ENCODE measurements around the gene HAPLN3.

The HAPLN3 gene

DNA sequence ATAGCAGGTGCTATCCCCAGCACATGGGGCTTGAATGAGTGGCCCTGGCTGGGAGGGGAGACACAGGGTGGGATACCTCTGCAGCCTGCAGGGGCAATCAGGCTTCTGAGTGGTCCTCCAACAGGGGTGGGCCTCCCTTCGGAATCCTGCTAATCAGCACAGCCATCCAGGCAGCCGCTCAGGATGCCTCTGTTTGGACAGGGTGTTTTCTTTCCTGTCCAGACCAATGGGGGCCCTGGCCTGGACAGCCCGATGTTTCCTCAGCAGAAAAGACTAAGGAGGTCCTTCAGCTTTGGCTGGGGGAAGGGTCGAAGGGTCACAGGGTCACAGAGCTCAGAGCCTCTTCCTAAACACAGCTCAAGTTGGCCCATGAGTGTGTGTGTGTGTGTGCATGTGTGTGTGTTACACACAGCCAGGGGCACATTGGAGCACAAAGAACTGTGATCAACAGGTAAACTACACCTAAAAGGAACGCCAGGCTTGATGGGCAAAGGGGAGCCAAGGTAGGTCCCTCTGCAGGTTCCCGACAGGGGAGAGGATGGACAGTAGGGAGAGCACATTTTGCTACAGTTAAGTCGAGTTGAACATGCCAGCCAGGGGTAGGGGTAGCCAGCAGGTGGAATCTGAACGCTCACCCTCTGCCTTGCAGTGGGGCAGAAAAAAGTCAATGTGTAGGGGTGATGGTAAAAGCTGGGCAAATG is 1.1 kb upstream of the HAPLN3 start:
- DNase-seq (ENCODE audit: low read depth): no peak

- no peak for DNase-seq (ENCODE audit: low read depth)
Observed at GRCh38 chr15:88894348-88894818, 961 bp downstream of the HAPLN3 start.

DNA sequence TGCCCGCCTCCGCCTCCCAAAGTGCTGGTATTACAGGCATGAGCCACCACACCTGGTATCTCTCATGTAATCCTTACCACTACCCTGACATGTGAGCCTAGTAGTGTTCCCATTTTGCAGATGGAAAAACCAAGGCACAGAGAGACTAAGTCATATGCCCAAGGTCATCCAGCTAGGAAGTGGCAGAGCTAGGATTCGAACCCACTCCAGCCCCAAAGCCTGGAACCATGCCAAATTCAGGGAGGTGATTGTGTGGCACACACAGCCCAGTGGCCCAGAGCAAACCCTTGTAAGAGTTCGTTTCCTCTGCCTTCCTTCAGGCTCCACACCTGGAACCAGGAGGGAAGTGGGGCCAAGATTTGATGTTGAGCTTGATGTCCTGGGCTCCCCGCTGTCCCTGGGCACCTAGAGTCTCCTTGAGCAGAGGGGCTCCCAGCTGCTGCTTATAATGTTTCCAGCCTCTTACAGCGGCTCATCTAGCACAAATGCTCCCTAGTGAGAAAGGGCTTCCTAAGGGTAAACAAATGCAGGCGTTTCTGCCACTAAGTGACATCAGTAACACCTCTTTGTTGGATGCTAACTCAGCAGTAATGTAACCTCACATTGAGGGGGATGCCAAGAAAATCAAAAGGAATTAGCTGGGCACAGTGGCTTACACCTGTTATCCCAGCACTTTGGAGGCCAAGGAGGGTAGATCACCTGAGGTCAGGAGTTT is 3.6 kb downstream of the HAPLN3 start:
- DNase-seq (ENCODE audit: low read depth): no peak

- no peak for DNase-seq (ENCODE audit: low read depth)
Observed at GRCh38 chr15:88890495-88890894, 4.8 kb downstream of the HAPLN3 start.

DNA sequence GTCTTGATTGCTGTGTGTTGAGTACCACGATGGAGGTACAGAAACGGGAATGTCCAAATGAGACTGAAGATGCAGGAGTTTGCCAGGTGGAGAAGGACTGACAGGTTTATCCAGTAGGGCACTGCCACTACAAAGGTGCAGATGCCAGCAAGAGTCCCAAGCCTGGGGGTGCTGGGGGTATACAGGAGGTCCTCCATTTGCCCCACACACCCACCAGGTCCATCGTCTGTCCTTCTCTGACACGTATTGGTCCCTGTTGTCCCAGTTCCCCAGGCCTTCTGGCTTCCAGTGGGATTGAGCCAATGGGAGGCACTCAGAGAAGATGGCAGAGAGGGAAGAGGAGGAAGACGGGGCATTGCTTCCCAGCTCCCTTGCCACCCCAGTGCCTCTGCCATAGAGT is 6.6 kb downstream of the HAPLN3 start:
- DNase-seq (ENCODE audit: low read depth): no peak

DNA sequence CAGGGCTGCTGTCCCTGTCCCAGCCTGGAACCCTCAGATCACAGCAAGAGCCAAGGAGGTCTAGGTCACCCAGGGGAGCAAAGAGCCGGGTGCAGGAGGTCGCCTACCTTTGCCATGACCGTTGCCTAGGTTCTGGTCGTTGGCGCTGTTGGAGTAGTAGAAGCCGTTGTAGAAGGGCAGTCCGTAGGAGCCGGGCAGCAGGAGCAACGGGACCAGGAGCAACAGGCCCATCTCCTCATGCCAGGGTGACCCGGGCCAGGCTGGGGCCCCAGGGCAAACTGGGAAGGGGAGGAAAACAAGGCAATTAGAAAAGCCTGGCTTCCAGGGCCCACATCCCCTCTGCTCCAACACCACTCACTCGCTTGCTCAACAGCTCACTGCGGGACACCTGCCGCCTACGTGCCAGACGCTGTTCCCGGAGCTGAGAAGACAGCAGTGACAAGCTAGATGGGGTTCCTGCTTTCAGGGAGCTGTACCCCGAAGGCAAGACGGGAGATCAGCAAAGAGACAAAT is 8.2 kb downstream of the HAPLN3 start:
- no peak for DNase-seq (ENCODE audit: low read depth)

- DNase-seq (ENCODE audit: low read depth): peak; percentile 67
Observed at GRCh38 chr15:88882785-88883184, 12.6 kb downstream of the HAPLN3 start.

DNA sequence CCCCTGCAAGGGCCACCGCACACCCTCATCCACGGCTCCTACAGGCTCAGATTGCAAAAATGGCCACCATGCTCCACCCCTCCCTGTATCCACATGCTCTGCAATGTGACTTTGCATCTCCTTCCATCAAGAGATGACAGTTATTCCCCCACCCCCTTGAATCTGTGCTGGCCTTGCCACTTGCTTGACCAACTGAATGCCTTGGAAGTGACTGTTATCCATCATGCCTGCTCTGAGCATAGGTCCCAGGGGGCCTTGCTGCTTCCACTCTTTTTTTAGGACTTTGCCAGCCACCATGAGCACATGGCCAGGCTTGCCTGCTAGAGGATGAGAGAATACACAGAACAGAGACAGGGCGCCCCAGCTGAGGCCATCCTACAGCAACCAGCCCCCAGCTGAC is 13.6 kb downstream of the HAPLN3 start:
- DNase-seq (ENCODE audit: low read depth): no peak

- no peak for DNase-seq (ENCODE audit: low read depth)
Observed at GRCh38 chr15:88880944-88881740, 14.2 kb downstream of the HAPLN3 start.

GRCh38 chr15:88878720-88879184 is 16.6 kb downstream of the HAPLN3 start:
- DNase-seq (ENCODE audit: low read depth): peak; percentile 36

- DNase-seq (ENCODE audit: low read depth): no peak
Observed at GRCh38 chr15:88877906-88878305, 17.4 kb downstream of the HAPLN3 start.

GRCh38 chr15:88877415-88877814 is 17.9 kb downstream of the HAPLN3 start:
- no peak for DNase-seq (ENCODE audit: low read depth)

DNA sequence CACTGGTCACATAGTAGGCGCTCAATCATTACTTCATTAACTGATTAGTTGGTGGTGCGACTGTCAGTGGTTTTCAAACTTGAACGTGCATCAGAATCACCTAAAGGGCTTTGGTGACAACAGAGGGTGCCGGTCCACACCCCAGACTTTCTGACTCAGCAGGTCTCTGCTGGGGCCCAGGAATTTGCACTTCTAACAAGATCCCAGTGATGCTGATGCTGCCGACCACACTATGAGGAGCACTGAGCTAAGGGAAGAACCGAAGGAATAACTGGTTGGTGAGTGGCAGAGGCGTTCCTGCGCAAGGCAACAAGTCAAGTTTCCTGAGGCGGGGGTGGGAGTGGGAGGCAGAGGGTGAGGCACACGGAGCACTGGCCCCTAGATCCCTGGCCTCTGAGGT is 18.8 kb downstream of the HAPLN3 start:
- no peak for DNase-seq (ENCODE audit: low read depth)

DNA sequence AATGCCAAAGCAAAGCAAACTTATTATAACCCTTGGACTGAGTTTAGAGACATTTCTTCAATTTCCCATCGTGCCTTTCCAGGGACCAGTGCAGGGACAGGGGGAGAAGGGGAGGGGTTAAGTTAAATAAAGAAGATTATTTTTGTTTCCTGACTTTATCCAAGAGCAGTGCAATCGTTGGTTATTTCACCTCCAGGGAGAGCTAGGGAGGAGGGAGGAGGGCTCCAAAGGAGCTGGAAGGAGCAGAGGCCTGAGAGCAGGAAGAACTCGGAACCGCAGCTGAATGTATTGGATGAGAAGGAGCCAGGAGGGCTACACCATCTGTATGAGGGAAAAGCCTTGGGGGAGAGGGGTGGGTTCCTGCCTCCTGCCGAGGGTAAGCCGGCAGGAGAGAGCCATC is 20.7 kb downstream of the HAPLN3 start:
- DNase-seq (ENCODE audit: low read depth): no peak

GRCh38 chr15:88874275-88874674 is 21.1 kb downstream of the HAPLN3 start:
- DNase-seq (ENCODE audit: low read depth): no peak

DNA sequence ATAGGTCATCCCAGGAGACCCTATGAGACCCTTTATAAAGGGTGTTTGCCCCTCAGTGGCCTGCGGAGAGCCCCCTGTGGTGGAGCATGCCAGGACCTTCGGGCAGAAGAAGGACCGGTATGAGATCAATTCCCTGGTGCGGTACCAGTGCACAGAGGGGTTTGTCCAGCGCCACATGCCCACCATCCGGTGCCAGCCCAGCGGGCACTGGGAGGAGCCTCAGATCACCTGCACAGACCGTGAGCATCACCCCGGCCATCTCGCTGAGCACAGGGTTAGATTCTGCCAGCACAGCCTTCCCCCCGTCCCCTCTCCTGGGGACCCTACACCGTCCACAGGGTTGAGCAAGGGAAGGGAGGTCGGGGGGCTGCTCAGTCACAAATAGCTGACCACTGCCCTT is 21.6 kb downstream of the HAPLN3 start:
- DNase-seq (ENCODE audit: low read depth): no peak

DNA sequence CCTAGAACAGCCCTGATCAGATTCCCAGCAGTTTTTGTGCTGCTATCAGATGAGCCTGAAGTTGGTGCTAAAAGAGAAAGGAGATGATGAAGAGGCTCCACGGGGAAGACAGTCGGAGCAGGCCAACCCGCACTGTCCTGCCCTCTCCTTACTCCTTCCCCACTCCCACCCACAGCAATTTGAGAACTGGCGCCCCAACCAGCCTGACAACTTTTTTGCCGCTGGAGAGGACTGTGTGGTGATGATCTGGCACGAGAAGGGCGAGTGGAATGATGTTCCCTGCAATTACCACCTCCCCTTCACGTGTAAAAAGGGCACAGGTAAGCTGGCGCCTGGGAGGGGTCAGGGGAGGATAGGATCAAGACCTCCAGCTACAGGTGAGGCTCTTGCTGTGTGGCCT is 22.6 kb downstream of the HAPLN3 start:
- DNase-seq (ENCODE audit: low read depth): no peak

GRCh38 chr15:88872106-88872505 is 23.2 kb downstream of the HAPLN3 start:
- DNase-seq (ENCODE audit: low read depth): no peak

DNA sequence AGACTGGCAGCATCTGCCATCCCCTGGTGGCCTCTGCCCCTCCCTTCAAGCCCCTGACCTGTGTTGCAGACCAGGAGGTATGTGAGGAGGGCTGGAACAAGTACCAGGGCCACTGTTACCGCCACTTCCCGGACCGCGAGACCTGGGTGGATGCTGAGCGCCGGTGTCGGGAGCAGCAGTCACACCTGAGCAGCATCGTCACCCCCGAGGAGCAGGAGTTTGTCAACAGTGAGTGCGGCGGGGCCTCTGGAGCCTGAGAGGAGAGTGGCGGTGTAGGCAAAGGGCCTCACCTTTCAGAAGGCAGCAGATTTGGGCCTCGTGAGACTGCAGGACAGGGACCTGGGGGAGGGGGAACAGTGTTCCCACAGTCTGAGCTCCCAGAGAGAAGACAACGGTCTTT is 24.0 kb downstream of the HAPLN3 start:
- no peak for DNase-seq (ENCODE audit: low read depth)

- DNase-seq (ENCODE audit: low read depth): no peak
Observed at GRCh38 chr15:88866295-88866881, 29.0 kb downstream of the HAPLN3 start.

DNA sequence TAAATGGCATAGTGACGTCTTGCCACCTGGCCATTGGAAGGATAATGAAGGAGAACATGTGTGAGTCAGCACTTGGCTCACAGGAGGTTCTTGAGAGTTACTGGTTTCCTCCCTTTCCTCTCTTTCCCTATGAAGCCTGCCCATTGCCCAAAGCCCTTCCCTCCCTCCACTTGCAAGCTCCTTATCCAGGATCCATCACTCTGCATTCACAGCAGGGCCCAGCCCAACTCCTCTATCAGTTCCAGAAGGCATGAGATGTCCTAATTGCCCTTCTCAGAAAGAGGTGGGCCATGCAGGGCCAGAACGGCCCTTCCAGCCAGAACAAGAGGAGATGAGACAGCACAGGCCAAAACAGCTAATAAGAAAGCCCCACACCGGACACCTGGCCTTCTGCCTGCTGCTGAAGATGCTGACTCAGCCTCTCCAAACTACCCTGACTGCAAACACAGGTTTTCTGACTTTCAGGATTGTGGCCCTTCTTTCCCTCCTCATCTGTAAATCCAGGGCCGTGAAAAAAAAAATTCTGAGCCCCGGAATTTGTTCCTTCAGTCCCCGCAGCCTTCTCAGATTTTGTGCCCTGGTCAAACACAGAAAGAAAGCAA is 29.7 kb downstream of the HAPLN3 start:
- no peak for DNase-seq (ENCODE audit: low read depth)

Data from iris pigment epithelial cell (primary cell).